Suprapubic skin (tissue), 4 donors: ENCODE results near the gene HEXIM1. TPM values are rescaled to one million over a fixed set of nuclear protein-coding genes. Genes with fewer than 3 reads are reported as not detected.

Experiments used
- DNase-seq, 2 donors: peaks; one replicate each; pipeline ENCODE4 v3.0.0-alpha.2; 2019; ENCODE audit warnings: low spot score in 2 of 2
- H3K27ac ChIP-seq: fragments of 200-600 bp; sonication (generic); one replicate; pipeline ENCODE4 v1.5.1; 2019
- H3K27me3 ChIP-seq: fragments of 200-600 bp; sonication (generic); one replicate; pipeline ENCODE4 v1.5.1; 2019
- H3K36me3 ChIP-seq: fragments of 200-600 bp; sonication (generic); one replicate; pipeline ENCODE4 v1.5.1; 2019
- H3K4me1 ChIP-seq: fragments of 200-600 bp; sonication (generic); one replicate; pipeline ENCODE4 v1.5.1; 2019
- H3K4me3 ChIP-seq: fragments of 200-600 bp; sonication (generic); one replicate; pipeline ENCODE4 v1.5.1; 2019; ENCODE audit warnings: mild to moderate bottlenecking
- H3K9me3 ChIP-seq: fragments of 200-600 bp; sonication (generic); one replicate; pipeline ENCODE4 v1.5.1; 2019
- EP300 ChIP-seq: sonication (generic); formaldehyde crosslinking; IDR thresholded peaks from one replicate; pipeline ENCODE4 v1.6.1; 2017; ENCODE audit warnings: antibody characterized with exemption
- POLR2A ChIP-seq, 2 donors: fragments of 450-650 bp; IDR thresholded peaks; one replicate each; pipeline ENCODE4 v1.6.1; 2017; ENCODE audit warnings: antibody characterized with exemption in 2 of 2, mild to moderate bottlenecking in 2 of 2, moderate library complexity in 2 of 2
- POLR2AphosphoS5 ChIP-seq, 3 donors: sonication (generic); formaldehyde crosslinking; IDR thresholded peaks; one replicate each; pipeline ENCODE4 v1.6.1; 2017; ENCODE audit warnings: antibody characterized with exemption in 3 of 3
- WGBS: methylation state at CpG from one replicate; pipeline ENCODE4 v1.1.5; 2018; 5-methylcytosine and 5-hydroxymethylcytosine counted together
- total RNA-seq, 4 donors: library from RNA; depleted of rRNA; stranded (reverse); fragments of >200 nt; gene quantifications; one replicate each; pipeline ENCODE4 v1.1.0, GENCODE V29; 2016
- TF ChIP-seq, protein P1 (sequence below), 2 donors: fragments of 200-600 bp in 1 of 2; fragments of 450-650 bp in 1 of 2; sonication (generic) in 1 of 2; IDR thresholded peaks; one replicate each; pipeline ENCODE4 v1.5.1; 2016 to 2019; ENCODE audit warnings: antibody characterized with exemption in 2 of 2, mild to moderate bottlenecking in 1 of 2, moderate library complexity in 1 of 2

The HEXIM1 gene
- total RNA-seq, 4 donors from 2014 or later: 23.1 to 35.6 (median 27.8) TPM

DNA sequence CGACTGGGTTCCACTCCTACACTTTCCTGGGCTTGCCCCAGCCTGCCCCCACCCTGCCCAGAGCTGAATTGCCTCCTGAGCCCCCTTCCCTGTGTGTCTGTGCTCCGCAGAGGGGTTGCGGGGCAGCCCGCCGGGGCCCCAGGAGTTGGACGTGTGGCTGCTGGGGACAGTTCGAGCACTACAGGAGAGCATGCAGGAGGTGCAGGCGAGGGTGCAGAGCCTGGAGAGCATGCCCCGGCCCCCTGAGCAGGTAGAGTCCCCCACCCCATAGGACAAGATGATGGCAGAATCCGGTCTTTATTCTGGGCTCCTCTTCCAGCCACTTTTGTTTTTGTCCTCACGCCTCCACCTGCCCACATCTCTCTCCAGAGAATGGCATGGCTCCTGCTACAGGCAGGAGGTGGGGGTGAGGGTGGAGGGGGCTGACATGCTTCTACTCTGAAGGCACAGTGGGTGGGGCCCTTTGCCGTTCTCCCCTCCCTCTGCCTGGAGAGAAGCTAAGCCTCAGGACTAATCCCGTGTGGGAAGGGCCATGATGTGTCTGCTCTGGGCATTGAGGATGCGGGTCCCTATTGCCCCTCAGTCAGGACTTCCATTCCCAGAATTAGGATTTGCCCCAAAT lies 9.3 kb upstream of the HEXIM1 start:
- Histone ChIP-seq H3K4me1 (peaks cover 20% of the 10 kb centered on the region), H3K9me3 (no peaks in the 10 kb centered on the region), H3K27ac (no peak overlapping the region), H3K36me3 (no peaks in the 10 kb centered on the region), H3K4me3 (no peak overlapping the region), H3K27me3 (no peaks in the 10 kb centered on the region)
- 72% methylated on average over 11 of the region's 14 CpGs for WGBS
- TF ChIP-seq EP300 (no peak), POLR2AphosphoS5 (IDR thresholded peaks at IDR 0.05) (no peak), POLR2A (IDR thresholded peaks at IDR 0.05) (no peak)
- TF ChIP-seq, protein P1, sequence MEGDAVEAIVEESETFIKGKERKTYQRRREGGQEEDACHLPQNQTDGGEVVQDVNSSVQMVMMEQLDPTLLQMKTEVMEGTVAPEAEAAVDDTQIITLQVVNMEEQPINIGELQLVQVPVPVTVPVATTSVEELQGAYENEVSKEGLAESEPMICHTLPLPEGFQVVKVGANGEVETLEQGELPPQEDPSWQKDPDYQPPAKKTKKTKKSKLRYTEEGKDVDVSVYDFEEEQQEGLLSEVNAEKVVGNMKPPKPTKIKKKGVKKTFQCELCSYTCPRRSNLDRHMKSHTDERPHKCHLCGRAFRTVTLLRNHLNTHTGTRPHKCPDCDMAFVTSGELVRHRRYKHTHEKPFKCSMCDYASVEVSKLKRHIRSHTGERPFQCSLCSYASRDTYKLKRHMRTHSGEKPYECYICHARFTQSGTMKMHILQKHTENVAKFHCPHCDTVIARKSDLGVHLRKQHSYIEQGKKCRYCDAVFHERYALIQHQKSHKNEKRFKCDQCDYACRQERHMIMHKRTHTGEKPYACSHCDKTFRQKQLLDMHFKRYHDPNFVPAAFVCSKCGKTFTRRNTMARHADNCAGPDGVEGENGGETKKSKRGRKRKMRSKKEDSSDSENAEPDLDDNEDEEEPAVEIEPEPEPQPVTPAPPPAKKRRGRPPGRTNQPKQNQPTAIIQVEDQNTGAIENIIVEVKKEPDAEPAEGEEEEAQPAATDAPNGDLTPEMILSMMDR (IDR thresholded peaks at IDR 0.05): no peak
- no peak for DNase-seq

DNA sequence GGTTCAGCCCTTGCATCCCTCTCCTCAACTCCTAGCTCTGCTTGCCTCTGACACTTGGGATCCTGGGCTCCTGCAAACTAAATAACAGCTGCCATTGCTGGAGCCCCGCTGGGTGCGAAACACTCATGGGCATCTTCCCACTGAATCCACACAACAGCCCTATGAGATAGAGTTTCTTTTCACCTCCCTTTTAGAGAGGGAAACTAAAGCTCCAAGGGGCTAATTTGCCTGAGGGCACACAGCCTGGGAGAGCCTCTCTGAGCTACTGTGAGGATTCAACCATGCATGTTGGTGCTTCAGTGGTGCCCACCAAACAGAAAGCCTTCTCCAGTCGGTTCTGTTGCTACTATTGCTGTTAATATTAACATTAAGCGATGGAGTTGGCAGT lies 8.7 kb upstream of the HEXIM1 start:
- DNase-seq: no peak
- Histone ChIP-seq H3K27me3 (no peaks in the 10 kb centered on the region), H3K36me3 (no peaks in the 10 kb centered on the region), H3K4me1 (peaks cover 25% of the 10 kb centered on the region), H3K9me3 (no peaks in the 10 kb centered on the region), H3K4me3 (no peak overlapping the region), H3K27ac (no peak overlapping the region)
- TF ChIP-seq POLR2A (IDR thresholded peaks at IDR 0.05) (no peak), POLR2AphosphoS5 (IDR thresholded peaks at IDR 0.05) (no peak), EP300 (no peak)
- TF ChIP-seq, protein P1 (IDR thresholded peaks at IDR 0.05): no peak
- WGBS: 83% methylated on average over 4 of the region's 4 CpGs

DNA sequence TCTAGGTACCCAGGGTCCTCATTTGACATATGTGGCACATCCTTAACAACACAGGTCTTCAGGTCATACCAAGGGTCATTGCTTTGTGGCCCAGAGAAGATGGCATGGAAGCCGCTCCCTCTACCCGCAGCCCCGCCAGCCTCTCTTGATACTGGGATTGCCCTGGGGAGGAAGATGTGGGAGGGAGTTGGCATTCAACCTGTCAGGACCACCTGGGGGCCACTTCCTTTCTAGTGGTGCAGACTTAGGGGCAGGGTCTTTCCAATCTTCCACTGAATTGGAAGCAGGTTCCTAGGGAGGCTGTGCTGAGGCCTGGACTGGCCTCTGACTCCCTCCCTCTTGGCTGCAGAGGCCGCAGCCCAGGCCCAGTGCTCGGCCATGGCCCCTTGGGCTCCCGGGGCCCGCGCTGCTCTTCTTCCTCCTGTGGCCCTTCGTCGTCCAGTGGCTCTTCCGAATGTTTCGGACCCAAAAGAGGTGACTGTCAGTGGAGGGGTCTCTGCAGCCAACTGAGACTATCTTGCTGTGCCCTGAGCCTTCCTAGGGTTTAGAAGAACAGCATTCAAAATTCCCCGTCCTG lies 5.1 kb upstream of the HEXIM1 start:
- peak overlapping the region; percentile 90 for H3K27ac ChIP-seq

DNA sequence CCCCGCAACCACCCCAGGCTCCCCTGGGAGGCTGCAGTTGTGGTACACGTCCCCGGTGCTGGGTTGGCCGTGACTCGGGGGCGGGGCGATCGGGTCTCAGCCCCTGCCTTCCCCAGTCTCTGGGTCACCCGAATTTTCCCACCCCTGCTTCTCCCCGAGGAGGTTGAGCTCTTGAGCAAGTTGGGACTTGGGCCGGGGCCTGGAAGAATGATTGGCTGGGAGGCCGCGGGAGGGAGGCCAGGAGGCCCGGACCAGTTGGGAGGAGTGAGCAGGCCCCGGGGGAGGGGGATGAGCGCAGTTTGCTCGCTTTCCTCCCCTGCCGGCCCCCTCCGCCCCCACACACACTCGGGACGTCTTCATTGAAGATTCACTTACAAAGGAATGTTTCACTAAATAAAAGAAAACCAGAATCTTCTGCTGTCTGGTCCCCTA lies 4.5 kb upstream of the HEXIM1 start:
- 0% methylated on average over 10 of the region's 21 CpGs for WGBS
- no peaks in the 10 kb centered on the region for H3K27me3 ChIP-seq
- H3K36me3 ChIP-seq: no peaks in the 10 kb centered on the region
- TF ChIP-seq, protein P1 (IDR thresholded peaks at IDR 0.05): no peak
- peak in 1 of 3 donors; percentile 20 for TF ChIP-seq POLR2AphosphoS5 (IDR thresholded peaks at IDR 0.05)
- H3K4me1 ChIP-seq: peaks cover 38% of the 10 kb centered on the region
- H3K4me3 ChIP-seq: peak overlapping the region; percentile 60
- H3K9me3 ChIP-seq: no peaks in the 10 kb centered on the region
- DNase-seq: peak; percentile 96
- peak overlapping the region; percentile 90 for H3K27ac ChIP-seq

More for the DNA sequence above, 5.1 kb upstream of the HEXIM1 start:
- TF ChIP-seq EP300 (no peak), POLR2A (IDR thresholded peaks at IDR 0.05) (no peak), POLR2AphosphoS5 (IDR thresholded peaks at IDR 0.05) (no peak)
- TF ChIP-seq, protein P1 (IDR thresholded peaks at IDR 0.05): no peak
- 71% methylated on average over 12 of the region's 13 CpGs for WGBS
- H3K4me3 ChIP-seq: peak overlapping the region; percentile 60
- no peaks in the 10 kb centered on the region for H3K36me3 ChIP-seq
- H3K4me1 ChIP-seq: peaks cover 35% of the 10 kb centered on the region
- H3K27me3 ChIP-seq: no peaks in the 10 kb centered on the region
- no peaks in the 10 kb centered on the region for H3K9me3 ChIP-seq
- no peak for DNase-seq

DNA sequence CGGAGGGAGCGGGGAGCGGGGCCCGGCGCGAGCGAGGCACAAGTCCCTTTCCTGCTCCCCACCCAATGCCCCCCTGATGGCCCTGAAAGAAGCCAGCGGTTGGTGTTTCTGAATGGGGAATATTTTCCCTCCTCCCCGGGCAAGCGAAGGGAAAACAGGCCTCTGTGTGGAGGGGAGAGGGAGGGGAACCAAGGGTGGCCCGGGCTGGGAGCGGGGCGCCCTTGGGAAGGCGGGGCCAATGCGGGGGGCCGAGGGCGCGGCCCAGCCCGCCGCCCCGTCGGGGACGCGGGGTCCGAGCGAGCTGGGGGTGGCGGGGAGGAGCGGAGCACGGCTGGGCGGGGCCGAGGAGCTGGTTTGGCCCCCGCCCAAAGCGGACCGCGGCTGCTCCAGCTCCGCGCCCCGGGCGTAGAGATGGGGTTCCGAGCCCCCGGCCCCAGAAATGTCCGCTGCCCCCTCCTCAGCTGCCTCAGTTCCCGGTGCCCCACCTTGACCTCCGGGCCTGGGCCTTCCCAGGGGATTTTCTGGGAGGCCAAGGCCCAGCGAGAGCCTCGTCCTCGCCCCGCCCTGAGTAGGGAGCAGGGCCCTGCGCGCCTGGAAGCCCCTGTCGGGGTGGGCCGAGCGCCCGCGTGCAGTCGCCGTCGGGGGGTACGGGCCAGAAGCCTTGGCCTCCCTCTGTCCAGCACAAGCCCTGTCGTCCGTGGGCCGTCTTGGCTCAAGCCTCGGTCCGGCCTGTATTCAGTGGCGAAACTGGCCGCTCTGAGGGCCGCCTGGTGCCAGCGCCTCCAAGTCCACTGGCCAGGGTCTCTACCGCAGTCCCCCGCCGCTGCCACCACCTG lies 3.9 kb upstream of the HEXIM1 start:
- TF ChIP-seq, protein P1 (IDR thresholded peaks at IDR 0.05): no peak
- TF ChIP-seq POLR2AphosphoS5 (IDR thresholded peaks at IDR 0.05) (no peak), EP300 (no peak), POLR2A (IDR thresholded peaks at IDR 0.05) (no peak)
- H3K36me3 ChIP-seq: no peaks in the 10 kb centered on the region
- WGBS: 0% methylated on average over 18 of the region's 71 CpGs
- DNase-seq: peak in 1 of 2 donors; percentile 83
- H3K4me3 ChIP-seq: peak overlapping the region; percentile 60
- H3K27me3 ChIP-seq: no peaks in the 10 kb centered on the region
- H3K9me3 ChIP-seq: no peaks in the 10 kb centered on the region
- peaks cover 39% of the 10 kb centered on the region for H3K4me1 ChIP-seq
- H3K27ac ChIP-seq: peak overlapping the region; percentile 90
